NB4 (cell line): ENCODE results near the gene EDNRA.

ENCODE experiments used
- MYC ChIP-seq: IDR thresholded peaks from 2 replicates; pipeline ENCODE4 v1.6.1; 2011; ENCODE audit warnings: low read depth, low read length
- POLR2A ChIP-seq: IDR thresholded peaks from 2 replicates; pipeline ENCODE4 v1.6.1; 2011; ENCODE audit warnings: mild to moderate bottlenecking; ENCODE audit not compliant: insufficient read length; ENCODE audit errors: extremely low read depth
- TF ChIP-seq, protein P1 (sequence below): IDR thresholded peaks from one replicate; pipeline ENCODE4 v1.5.1; 2012; ENCODE audit warnings: low read depth, low read length
- TF ChIP-seq, protein P2 (sequence below): IDR thresholded peaks from 2 replicates; pipeline ENCODE4 v1.6.1; 2011; ENCODE audit warnings: low read depth, low read length

DNA sequence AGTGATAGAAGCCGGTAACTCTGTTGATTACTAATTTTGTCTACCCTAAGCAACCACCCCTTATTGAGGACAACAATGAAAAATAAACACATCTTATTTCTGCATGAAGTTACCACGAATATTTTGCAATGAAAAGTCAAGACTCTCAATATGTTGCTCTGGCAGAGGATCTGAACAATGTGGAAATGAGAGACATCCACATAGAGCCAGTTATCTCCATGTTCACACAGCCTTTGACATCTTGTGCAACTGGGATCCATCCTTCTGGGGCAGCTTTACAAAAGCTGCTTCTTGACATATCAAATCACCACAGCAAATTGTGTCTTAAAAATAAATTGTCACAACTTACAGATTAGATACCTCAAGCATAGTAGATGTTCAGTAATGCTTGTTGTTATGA is 10.2 kb downstream of the EDNRA start:
- no peak for TF ChIP-seq POLR2A
- TF ChIP-seq, protein P1, sequence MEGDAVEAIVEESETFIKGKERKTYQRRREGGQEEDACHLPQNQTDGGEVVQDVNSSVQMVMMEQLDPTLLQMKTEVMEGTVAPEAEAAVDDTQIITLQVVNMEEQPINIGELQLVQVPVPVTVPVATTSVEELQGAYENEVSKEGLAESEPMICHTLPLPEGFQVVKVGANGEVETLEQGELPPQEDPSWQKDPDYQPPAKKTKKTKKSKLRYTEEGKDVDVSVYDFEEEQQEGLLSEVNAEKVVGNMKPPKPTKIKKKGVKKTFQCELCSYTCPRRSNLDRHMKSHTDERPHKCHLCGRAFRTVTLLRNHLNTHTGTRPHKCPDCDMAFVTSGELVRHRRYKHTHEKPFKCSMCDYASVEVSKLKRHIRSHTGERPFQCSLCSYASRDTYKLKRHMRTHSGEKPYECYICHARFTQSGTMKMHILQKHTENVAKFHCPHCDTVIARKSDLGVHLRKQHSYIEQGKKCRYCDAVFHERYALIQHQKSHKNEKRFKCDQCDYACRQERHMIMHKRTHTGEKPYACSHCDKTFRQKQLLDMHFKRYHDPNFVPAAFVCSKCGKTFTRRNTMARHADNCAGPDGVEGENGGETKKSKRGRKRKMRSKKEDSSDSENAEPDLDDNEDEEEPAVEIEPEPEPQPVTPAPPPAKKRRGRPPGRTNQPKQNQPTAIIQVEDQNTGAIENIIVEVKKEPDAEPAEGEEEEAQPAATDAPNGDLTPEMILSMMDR = no peak
- TF ChIP-seq, protein P2, sequence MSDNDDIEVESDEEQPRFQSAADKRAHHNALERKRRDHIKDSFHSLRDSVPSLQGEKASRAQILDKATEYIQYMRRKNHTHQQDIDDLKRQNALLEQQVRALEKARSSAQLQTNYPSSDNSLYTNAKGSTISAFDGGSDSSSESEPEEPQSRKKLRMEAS = no peak
- TF ChIP-seq MYC = no peak
